ENCODE results near the gene CENPF.

GRCh38 chr1:214617843-214618242 is 14.8 kb downstream of the CENPF start:
- TF ChIP-seq CTCF (IDR thresholded peaks at IDR 0.05): no peak
- no peak for TF ChIP-seq POLR2A (IDR thresholded peaks at IDR 0.05)
- no peak for TF ChIP-seq EP300 (IDR thresholded peaks at IDR 0.05)
